ENCODE measurements around the gene CFAP65.

The CFAP65 gene

GRCh38 chr2:219034823-219035222 is 6.5 kb downstream of the CFAP65 start:
- TF ChIP-seq CTCF (IDR thresholded peaks at IDR 0.05; ENCODE audit: low read depth, low read length): no peak
- DNase-seq (ENCODE audit: low read depth in 2 of 2): no peak
- H3K4me3 ChIP-seq (replicated peaks in 1 of 2; ENCODE audit: low read depth in 2 of 2, low read length in 2 of 2): no peak overlapping the region

GRCh38 chr2:219032051-219032745 is 9.1 kb downstream of the CFAP65 start:
- TF ChIP-seq CTCF (IDR thresholded peaks at IDR 0.05; ENCODE audit: low read depth, low read length): no peak
- H3K4me3 ChIP-seq (replicated peaks in 1 of 2; ENCODE audit: low read depth in 2 of 2, low read length in 2 of 2): no peak overlapping the region
- DNase-seq (ENCODE audit: low read depth in 2 of 2): no peak

- TF ChIP-seq CTCF (IDR thresholded peaks at IDR 0.05; ENCODE audit: low read depth, low read length): no peak
- no peak for DNase-seq (ENCODE audit: low read depth in 2 of 2)
Observed at GRCh38 chr2:219031005-219031738, 10.1 kb downstream of the CFAP65 start.

GRCh38 chr2:219030177-219030940 is 11.0 kb downstream of the CFAP65 start:
- no peak for DNase-seq (ENCODE audit: low read depth in 2 of 2)
- no peak overlapping the region for H3K4me3 ChIP-seq (replicated peaks in 1 of 2; ENCODE audit: low read depth in 2 of 2, low read length in 2 of 2)
- TF ChIP-seq CTCF (IDR thresholded peaks at IDR 0.05; ENCODE audit: low read depth, low read length): no peak

More at GRCh38 chr2:219031005-219031738, 10.1 kb downstream of the CFAP65 start:
- H3K4me3 ChIP-seq (replicated peaks in 1 of 2; ENCODE audit: low read depth in 2 of 2, low read length in 2 of 2): no peak overlapping the region

- DNase-seq (ENCODE audit: low read depth in 2 of 2): peak; percentile 80 to 82
- no peak overlapping the region for H3K4me3 ChIP-seq (replicated peaks in 1 of 2; ENCODE audit: low read depth in 2 of 2, low read length in 2 of 2)
- peak; percentile 96 for TF ChIP-seq CTCF (IDR thresholded peaks at IDR 0.05; ENCODE audit: low read depth, low read length)
Observed at GRCh38 chr2:219029829-219030165, 11.5 kb downstream of the CFAP65 start.

- no peak overlapping the region for H3K4me3 ChIP-seq (replicated peaks in 1 of 2; ENCODE audit: low read depth in 2 of 2, low read length in 2 of 2)
- TF ChIP-seq CTCF (IDR thresholded peaks at IDR 0.05; ENCODE audit: low read depth, low read length): no peak
- no peak for DNase-seq (ENCODE audit: low read depth in 2 of 2)
Observed at GRCh38 chr2:219028996-219029828, 12.1 kb downstream of the CFAP65 start.
